Liver (tissue), 9 donors: ENCODE measurements around the gene ITGA8. TPM values are rescaled to one million over a fixed set of nuclear protein-coding genes. Genes with fewer than 3 reads are reported as not detected.

Source experiments
- DNase-seq: peaks from one replicate; pipeline ENCODE4 v3.0.0-alpha.2; 2017; ENCODE audit warnings: low spot score
- H3K27ac ChIP-seq, 2 donors: one replicate each; pipeline ENCODE4 v1.7.0; 2013; ENCODE audit warnings: inconsistent platforms in 2 of 2, low read length in 2 of 2, control low read depth in 1 of 2, low read depth in 1 of 2, mild to moderate bottlenecking in 1 of 2
- H3K27me3 ChIP-seq, 4 donors: one replicate each; pipeline versions ENCODE4 v1.6.1 to v1.7.0; 2013; ENCODE audit warnings: low read length in 3 of 4, inconsistent platforms in 1 of 4, mild to moderate bottlenecking in 1 of 4, moderate library complexity in 1 of 4; ENCODE audit not compliant: control insufficient read depth in 4 of 4, insufficient read depth in 4 of 4
- H3K36me3 ChIP-seq, 4 donors: one replicate each; pipeline versions ENCODE4 v1.6.1 to v1.7.0; 2013; ENCODE audit warnings: low read length in 3 of 4, mild to moderate bottlenecking in 3 of 4, low read depth in 1 of 4, moderate library complexity in 1 of 4; ENCODE audit not compliant: control insufficient read depth in 4 of 4, insufficient read depth in 3 of 4
- H3K4me1 ChIP-seq, 4 donors: one replicate each; pipeline versions ENCODE4 v1.6.1 to v1.7.0; 2013; ENCODE audit warnings: low read length in 3 of 4, mild to moderate bottlenecking in 3 of 4, moderate library complexity in 1 of 4; ENCODE audit not compliant: control insufficient read depth in 4 of 4, insufficient read depth in 4 of 4
- H3K4me3 ChIP-seq, 3 donors: one replicate each; pipeline versions ENCODE4 v1.6.1 to v1.7.0; 2013; ENCODE audit warnings: low read length in 3 of 3, control low read depth in 1 of 3, low read depth in 1 of 3, mild to moderate bottlenecking in 1 of 3
- H3K9ac ChIP-seq, 2 donors: one replicate each; pipeline ENCODE4 v1.7.0; 2013; ENCODE audit warnings: low read length in 2 of 2, mild to moderate bottlenecking in 2 of 2, moderate library complexity in 2 of 2, control low read depth in 1 of 2, low read depth in 1 of 2
- H3K9me3 ChIP-seq, 4 donors: one replicate each; pipeline versions ENCODE4 v1.6.1 to v1.7.0; 2013; ENCODE audit warnings: low read length in 3 of 4; ENCODE audit not compliant: control insufficient read depth in 4 of 4
- EGR1 ChIP-seq, 2 donors: IDR thresholded peaks; 2 replicates each; pipeline ENCODE4 v1.6.1; 2016 to 2018; ENCODE audit warnings: antibody characterized with exemption in 2 of 2, low read depth in 2 of 2
- FOXA1 ChIP-seq: IDR thresholded peaks from 2 replicates; pipeline ENCODE4 v1.6.1; 2016; ENCODE audit warnings: antibody characterized with exemption
- FOXA2 ChIP-seq: IDR thresholded peaks from 2 replicates; pipeline ENCODE4 v1.6.1; 2016; ENCODE audit warnings: antibody characterized with exemption
- GABPA ChIP-seq, 2 donors: IDR thresholded peaks in 1 of 2; conservative IDR thresholded peaks in 1 of 2; 2 replicates each; pipeline ENCODE4 v1.6.1; 2016; ENCODE audit warnings: antibody characterized with exemption in 2 of 2, mild to moderate bottlenecking in 1 of 2, moderate library complexity in 1 of 2
- HNF4A ChIP-seq, 2 donors: conservative IDR thresholded peaks; 2 replicates each; pipeline ENCODE4 v1.6.1; 2016; ENCODE audit warnings: antibody characterized with exemption in 2 of 2, mild to moderate bottlenecking in 2 of 2
- HNF4G ChIP-seq: IDR thresholded peaks from 2 replicates; pipeline ENCODE4 v1.6.1; 2016; ENCODE audit warnings: antibody characterized with exemption
- JUND ChIP-seq, 2 donors: IDR thresholded peaks; 2 replicates each; pipeline ENCODE4 v1.6.1; 2016; ENCODE audit warnings: antibody characterized with exemption in 2 of 2
- NR2F2 ChIP-seq: IDR thresholded peaks from 2 replicates; pipeline ENCODE4 v1.6.1; 2016; ENCODE audit warnings: antibody characterized with exemption
- RAD21 ChIP-seq, 2 donors: IDR thresholded peaks; 2 replicates each; pipeline ENCODE4 v1.6.1; 2016; ENCODE audit warnings: antibody characterized with exemption in 2 of 2, mild to moderate bottlenecking in 2 of 2
- SP1 ChIP-seq: IDR thresholded peaks from 2 replicates; pipeline ENCODE4 v1.6.1; 2018; ENCODE audit warnings: antibody characterized with exemption, mild to moderate bottlenecking
- TAF1 ChIP-seq: conservative IDR thresholded peaks from 2 replicates; pipeline ENCODE4 v1.6.1; 2016; ENCODE audit warnings: antibody characterized with exemption, mild to moderate bottlenecking
- YY1 ChIP-seq: IDR thresholded peaks from 2 replicates; pipeline ENCODE4 v1.6.1; 2016; ENCODE audit warnings: antibody characterized with exemption, mild to moderate bottlenecking
- WGBS: extraction: QIAGEN DNeasy Blood & Tissue Kit; methylation state at CpG from one replicate; pipeline ENCODE4 v1.1.7; 2013; 5-methylcytosine and 5-hydroxymethylcytosine counted together
- polyA plus RNA-seq, 2 donors: library from polyadenylated mRNA; stranded (reverse) in 1 of 2; unstranded in 1 of 2; fragments of 200-250 nt in 1 of 2; fragments of >200 nt in 1 of 2; fragmentation: Nextera tagmentation in 1 of 2; extraction: Ambion mirVana in 1 of 2; gene quantifications; one replicate each; pipeline versions ENCODE4 v1.2.1 to v1.2.3, GENCODE V29; 2013 to 2015
- total RNA-seq, 2 donors: library from RNA; depleted of rRNA; stranded (reverse); fragments of >200 nt; gene quantifications; one replicate each; pipeline ENCODE4 v1.2.3, GENCODE V29; 2014
- TF ChIP-seq, protein P1 (sequence below): IDR thresholded peaks from 2 replicates; pipeline ENCODE4 v1.6.1; 2016; ENCODE audit warnings: antibody characterized with exemption, mild to moderate bottlenecking
- TF ChIP-seq, protein P2 (sequence below): IDR thresholded peaks from 2 replicates; pipeline ENCODE4 v1.6.1; 2016; ENCODE audit warnings: antibody characterized with exemption
- TF ChIP-seq, protein P3 (sequence below): fragments of 150-350 bp; IDR thresholded peaks from 2 replicates; pipeline ENCODE4 v1.5.1; 2017; ENCODE audit warnings: improper control_type of control experiment, low read depth, low read length; ENCODE audit not compliant: missing input control
- donor health status: healthy.
- donor health status: healthy.
- donor health status: healthy.
- donor health status: healthy.
- donor health status: healthy.

ITGA8 gene
- total and polyA plus RNA-seq, 4 donors: 0.06 to 1.0 (median 0.60) TPM

DNA sequence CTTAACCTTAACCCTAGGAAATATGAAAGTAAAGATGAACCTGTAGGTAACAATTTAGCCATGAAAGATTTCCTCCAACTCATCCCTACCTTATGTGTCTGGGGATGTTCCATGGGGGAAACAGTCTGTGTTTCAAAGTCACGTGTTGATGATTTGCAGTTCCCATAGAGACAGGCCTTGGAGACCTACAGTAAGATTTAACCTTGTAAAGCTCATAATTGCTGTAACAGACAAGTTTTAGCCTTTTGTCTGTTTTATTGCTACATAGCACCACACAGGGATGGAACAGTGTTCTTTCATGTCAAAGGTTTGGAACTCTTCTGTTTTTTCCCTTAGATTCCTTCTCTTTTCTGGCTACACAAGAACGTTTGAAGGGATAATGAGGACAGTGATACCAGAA is 35.2 kb upstream of the ITGA8 start (continued):
- TF ChIP-seq RAD21 (IDR thresholded peaks at IDR 0.05) (no peak), FOXA1 (no peak)

DNA sequence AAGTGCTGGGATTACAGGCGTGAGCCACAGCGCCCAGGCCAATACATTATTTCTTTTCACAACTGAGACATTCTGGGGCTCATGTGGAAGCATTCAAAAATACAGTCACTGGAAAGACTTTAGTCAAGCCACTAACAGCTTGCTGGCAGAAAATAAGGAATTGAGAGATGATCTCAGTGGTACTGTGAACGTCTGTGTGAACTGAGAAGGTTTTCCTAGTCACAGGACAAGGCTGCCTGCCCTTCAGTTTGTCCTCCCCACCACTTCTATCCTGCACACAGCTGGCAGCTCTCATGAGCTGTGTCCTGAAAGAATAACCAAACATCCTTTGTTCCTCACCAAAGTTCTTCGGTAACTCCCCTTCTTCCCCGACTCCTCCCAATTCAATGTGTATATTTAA is 31.3 kb upstream of the ITGA8 start:
- WGBS: 82% methylated on average over 5 of the region's 5 CpGs
- H3K27me3 ChIP-seq: no peaks in the 10 kb centered on the region
- no peaks in the 10 kb centered on the region for H3K36me3 ChIP-seq
- no peak overlapping the region for H3K27ac ChIP-seq
- TF ChIP-seq JUND (IDR thresholded peaks at IDR 0.05) (no peak), HNF4A (conservative IDR thresholded peaks at IDR 0.05) (no peak), FOXA2 (no peak), YY1 (no peak), GABPA (IDR thresholded peaks at IDR 0.05 in 1 of 2, conservative IDR thresholded peaks at IDR 0.05 in 1 of 2) (no peak), NR2F2 (no peak), RAD21 (IDR thresholded peaks at IDR 0.05) (no peak)
- TF ChIP-seq, protein P1, sequence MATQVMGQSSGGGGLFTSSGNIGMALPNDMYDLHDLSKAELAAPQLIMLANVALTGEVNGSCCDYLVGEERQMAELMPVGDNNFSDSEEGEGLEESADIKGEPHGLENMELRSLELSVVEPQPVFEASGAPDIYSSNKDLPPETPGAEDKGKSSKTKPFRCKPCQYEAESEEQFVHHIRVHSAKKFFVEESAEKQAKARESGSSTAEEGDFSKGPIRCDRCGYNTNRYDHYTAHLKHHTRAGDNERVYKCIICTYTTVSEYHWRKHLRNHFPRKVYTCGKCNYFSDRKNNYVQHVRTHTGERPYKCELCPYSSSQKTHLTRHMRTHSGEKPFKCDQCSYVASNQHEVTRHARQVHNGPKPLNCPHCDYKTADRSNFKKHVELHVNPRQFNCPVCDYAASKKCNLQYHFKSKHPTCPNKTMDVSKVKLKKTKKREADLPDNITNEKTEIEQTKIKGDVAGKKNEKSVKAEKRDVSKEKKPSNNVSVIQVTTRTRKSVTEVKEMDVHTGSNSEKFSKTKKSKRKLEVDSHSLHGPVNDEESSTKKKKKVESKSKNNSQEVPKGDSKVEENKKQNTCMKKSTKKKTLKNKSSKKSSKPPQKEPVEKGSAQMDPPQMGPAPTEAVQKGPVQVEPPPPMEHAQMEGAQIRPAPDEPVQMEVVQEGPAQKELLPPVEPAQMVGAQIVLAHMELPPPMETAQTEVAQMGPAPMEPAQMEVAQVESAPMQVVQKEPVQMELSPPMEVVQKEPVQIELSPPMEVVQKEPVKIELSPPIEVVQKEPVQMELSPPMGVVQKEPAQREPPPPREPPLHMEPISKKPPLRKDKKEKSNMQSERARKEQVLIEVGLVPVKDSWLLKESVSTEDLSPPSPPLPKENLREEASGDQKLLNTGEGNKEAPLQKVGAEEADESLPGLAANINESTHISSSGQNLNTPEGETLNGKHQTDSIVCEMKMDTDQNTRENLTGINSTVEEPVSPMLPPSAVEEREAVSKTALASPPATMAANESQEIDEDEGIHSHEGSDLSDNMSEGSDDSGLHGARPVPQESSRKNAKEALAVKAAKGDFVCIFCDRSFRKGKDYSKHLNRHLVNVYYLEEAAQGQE: no peak
- TF ChIP-seq, protein P2, sequence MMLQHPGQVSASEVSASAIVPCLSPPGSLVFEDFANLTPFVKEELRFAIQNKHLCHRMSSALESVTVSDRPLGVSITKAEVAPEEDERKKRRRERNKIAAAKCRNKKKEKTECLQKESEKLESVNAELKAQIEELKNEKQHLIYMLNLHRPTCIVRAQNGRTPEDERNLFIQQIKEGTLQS: no peak
- TF ChIP-seq, protein P3, sequence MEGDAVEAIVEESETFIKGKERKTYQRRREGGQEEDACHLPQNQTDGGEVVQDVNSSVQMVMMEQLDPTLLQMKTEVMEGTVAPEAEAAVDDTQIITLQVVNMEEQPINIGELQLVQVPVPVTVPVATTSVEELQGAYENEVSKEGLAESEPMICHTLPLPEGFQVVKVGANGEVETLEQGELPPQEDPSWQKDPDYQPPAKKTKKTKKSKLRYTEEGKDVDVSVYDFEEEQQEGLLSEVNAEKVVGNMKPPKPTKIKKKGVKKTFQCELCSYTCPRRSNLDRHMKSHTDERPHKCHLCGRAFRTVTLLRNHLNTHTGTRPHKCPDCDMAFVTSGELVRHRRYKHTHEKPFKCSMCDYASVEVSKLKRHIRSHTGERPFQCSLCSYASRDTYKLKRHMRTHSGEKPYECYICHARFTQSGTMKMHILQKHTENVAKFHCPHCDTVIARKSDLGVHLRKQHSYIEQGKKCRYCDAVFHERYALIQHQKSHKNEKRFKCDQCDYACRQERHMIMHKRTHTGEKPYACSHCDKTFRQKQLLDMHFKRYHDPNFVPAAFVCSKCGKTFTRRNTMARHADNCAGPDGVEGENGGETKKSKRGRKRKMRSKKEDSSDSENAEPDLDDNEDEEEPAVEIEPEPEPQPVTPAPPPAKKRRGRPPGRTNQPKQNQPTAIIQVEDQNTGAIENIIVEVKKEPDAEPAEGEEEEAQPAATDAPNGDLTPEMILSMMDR: no peak
- H3K4me3 ChIP-seq: no peak overlapping the region
- no peaks in the 10 kb centered on the region for H3K4me1 ChIP-seq
- H3K9me3 ChIP-seq: no peaks in the 10 kb centered on the region
- H3K9ac ChIP-seq: no peak overlapping the region
- DNase-seq: no peak

DNA sequence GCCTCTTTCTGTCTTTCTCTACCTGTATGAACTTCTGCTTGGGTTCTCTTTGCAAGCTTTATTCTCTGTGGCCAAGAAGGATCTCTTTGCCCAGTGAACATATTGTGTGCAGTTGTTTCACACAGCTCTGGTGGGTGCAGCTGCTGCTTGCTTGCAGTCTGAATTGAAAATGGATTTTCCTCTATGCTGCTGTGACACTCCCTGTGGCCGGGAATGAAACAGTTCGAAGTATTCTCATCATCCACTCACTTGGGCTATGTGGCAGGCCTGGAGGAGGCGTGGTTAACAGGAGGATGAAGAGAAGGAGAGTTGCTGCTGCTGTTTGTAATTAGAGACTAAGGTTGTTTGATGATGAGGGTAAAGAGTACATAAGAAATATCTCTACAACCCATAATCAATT is 28.4 kb upstream of the ITGA8 start:
- H3K4me3 ChIP-seq: no peak overlapping the region
- H3K4me1 ChIP-seq: no peaks in the 10 kb centered on the region
- 54% methylated on average over 3 of the region's 3 CpGs for WGBS
- H3K9ac ChIP-seq: no peak overlapping the region
- no peak for DNase-seq
- TF ChIP-seq FOXA2 (no peak), HNF4G (no peak), TAF1 (no peak), EGR1 (IDR thresholded peaks at IDR 0.05; ENCODE audit: low read depth in 2 of 2) (no peak), YY1 (no peak), GABPA (IDR thresholded peaks at IDR 0.05 in 1 of 2, conservative IDR thresholded peaks at IDR 0.05 in 1 of 2) (no peak), HNF4A (conservative IDR thresholded peaks at IDR 0.05) (no peak), RAD21 (IDR thresholded peaks at IDR 0.05) (no peak), SP1 (no peak)
- TF ChIP-seq, protein P1: no peak
- TF ChIP-seq, protein P2: no peak
- H3K27me3 ChIP-seq: no peaks in the 10 kb centered on the region
- H3K36me3 ChIP-seq: no peaks in the 10 kb centered on the region
- no peak overlapping the region for H3K27ac ChIP-seq
- no peaks in the 10 kb centered on the region for H3K9me3 ChIP-seq
